ENCODE measurements around the gene OR10V1. TPM values are rescaled to one million over a fixed set of nuclear protein-coding genes. Genes with fewer than 3 reads are reported as not detected.
A peak's percentile ranks its signal among the peaks of the same experiment; 100 is the strongest.

OR10V1 gene
- total and polyA plus RNA-seq, 2 experiments from 2014 or later: not detected

DNA sequence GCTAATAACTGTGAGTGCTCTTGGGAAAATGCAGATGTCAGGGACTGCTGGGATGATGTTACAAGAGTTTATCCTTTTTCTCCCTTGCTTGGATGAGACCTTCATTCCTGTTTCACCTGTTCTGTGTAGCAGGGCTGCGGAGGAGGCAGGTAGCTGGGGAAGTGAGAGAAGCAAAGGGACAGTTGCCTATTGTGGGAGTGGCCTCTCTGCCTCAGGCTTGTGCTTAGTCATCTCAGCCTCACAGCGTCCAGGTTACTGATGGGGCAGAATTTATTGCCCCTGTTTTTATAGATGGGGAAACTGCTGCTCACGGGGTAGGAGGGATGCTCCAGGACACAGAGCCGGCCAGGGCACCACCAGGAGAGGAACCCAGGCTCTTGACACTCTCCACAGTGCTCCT is 43.2 kb upstream of the OR10V1 start:
- peaks cover 62% of the 10 kb centered on the region for H3K79me2 ChIP-seq (replicated peaks; ENCODE audit: insufficient read depth)
- peak overlapping the region; percentile 69; the same call in 1 of the 2 replicates for H3K27ac Mint-ChIP-seq
- TF ChIP-seq ZNF331 (CRISPR knock-in tag; IDR thresholded peaks at IDR 0.05; ENCODE audit: low read depth) (no peak), STAT1 (IDR thresholded peaks at IDR 0.05; ENCODE audit: unreplicated experiment) (no peak), ZNF114 (CRISPR knock-in tag; IDR thresholded peaks at IDR 0.05) (no peak), CREB1 (CRISPR knock-in tag; IDR thresholded peaks at IDR 0.05; ENCODE audit: low read depth) (no peak), EZH2phosphoT487 (IDR thresholded peaks at IDR 0.05; ENCODE audit: unreplicated experiment) (no peak), NANOG (IDR thresholded peaks at IDR 0.05; ENCODE audit: borderline replicate concordance) (no peak), EZH2 (IDR thresholded peaks at IDR 0.05; ENCODE audit: low read depth, unreplicated experiment) (no peak), JUNB (IDR thresholded peaks at IDR 0.05; ENCODE audit: unreplicated experiment) (no peak)
- TF ChIP-seq, protein P1, sequence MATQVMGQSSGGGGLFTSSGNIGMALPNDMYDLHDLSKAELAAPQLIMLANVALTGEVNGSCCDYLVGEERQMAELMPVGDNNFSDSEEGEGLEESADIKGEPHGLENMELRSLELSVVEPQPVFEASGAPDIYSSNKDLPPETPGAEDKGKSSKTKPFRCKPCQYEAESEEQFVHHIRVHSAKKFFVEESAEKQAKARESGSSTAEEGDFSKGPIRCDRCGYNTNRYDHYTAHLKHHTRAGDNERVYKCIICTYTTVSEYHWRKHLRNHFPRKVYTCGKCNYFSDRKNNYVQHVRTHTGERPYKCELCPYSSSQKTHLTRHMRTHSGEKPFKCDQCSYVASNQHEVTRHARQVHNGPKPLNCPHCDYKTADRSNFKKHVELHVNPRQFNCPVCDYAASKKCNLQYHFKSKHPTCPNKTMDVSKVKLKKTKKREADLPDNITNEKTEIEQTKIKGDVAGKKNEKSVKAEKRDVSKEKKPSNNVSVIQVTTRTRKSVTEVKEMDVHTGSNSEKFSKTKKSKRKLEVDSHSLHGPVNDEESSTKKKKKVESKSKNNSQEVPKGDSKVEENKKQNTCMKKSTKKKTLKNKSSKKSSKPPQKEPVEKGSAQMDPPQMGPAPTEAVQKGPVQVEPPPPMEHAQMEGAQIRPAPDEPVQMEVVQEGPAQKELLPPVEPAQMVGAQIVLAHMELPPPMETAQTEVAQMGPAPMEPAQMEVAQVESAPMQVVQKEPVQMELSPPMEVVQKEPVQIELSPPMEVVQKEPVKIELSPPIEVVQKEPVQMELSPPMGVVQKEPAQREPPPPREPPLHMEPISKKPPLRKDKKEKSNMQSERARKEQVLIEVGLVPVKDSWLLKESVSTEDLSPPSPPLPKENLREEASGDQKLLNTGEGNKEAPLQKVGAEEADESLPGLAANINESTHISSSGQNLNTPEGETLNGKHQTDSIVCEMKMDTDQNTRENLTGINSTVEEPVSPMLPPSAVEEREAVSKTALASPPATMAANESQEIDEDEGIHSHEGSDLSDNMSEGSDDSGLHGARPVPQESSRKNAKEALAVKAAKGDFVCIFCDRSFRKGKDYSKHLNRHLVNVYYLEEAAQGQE (IDR thresholded peaks at IDR 0.05; ENCODE audit: unreplicated experiment): no peak
- TF ChIP-seq, protein P2, sequence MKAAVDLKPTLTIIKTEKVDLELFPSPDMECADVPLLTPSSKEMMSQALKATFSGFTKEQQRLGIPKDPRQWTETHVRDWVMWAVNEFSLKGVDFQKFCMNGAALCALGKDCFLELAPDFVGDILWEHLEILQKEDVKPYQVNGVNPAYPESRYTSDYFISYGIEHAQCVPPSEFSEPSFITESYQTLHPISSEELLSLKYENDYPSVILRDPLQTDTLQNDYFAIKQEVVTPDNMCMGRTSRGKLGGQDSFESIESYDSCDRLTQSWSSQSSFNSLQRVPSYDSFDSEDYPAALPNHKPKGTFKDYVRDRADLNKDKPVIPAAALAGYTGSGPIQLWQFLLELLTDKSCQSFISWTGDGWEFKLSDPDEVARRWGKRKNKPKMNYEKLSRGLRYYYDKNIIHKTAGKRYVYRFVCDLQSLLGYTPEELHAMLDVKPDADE (IDR thresholded peaks at IDR 0.05): no peak

DNA sequence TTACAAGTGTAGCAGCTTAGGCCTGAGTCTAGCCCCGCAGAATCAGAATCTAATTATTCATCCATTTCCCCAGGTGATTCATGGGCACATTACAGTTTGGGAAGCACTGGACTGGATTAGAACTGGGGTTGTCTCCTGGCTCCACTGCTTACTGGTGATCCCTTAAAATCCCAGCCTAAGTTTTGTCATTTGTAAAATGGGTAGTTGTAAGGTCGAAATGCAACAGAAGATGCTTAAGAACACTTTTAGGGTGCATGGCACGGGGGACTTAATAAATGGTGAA is 42.9 kb upstream of the OR10V1 start:
- Histone ChIP-seq H3K4me3 (peak overlapping the region; percentile 99), H3K27me3 (ENCODE audit: insufficient read depth) (no peaks in the 10 kb centered on the region)
- ATAC-seq: no peak
- no peak for TF ChIP-seq EZH2phosphoT487 (IDR thresholded peaks at IDR 0.05; ENCODE audit: unreplicated experiment)
- no peak for TF ChIP-seq NANOG (IDR thresholded peaks at IDR 0.05; ENCODE audit: borderline replicate concordance)
- no peak for TF ChIP-seq STAT1 (IDR thresholded peaks at IDR 0.05; ENCODE audit: unreplicated experiment)
- no peak for TF ChIP-seq EZH2 (IDR thresholded peaks at IDR 0.05; ENCODE audit: low read depth, unreplicated experiment)
- TF ChIP-seq ZNF331 (CRISPR knock-in tag; IDR thresholded peaks at IDR 0.05; ENCODE audit: low read depth): no peak
- TF ChIP-seq POLR2AphosphoS5 (IDR thresholded peaks at IDR 0.05; ENCODE audit: low read depth): no peak
- TF ChIP-seq ZNF114 (CRISPR knock-in tag; IDR thresholded peaks at IDR 0.05): no peak
- TF ChIP-seq, protein P1 (IDR thresholded peaks at IDR 0.05; ENCODE audit: unreplicated experiment): no peak
- no peak for TF ChIP-seq CREB1 (CRISPR knock-in tag; IDR thresholded peaks at IDR 0.05; ENCODE audit: low read depth)
- TF ChIP-seq, protein P2 (IDR thresholded peaks at IDR 0.05): no peak

More for the DNA sequence above, 43.2 kb upstream of the OR10V1 start:
- Mint-ChIP-seq H3K4me3 (peak overlapping the region; percentile 92), H3K4me1 (peaks cover 31% of the 10 kb centered on the region), H3K36me3 (ENCODE audit: low read depth) (peaks cover 4% of the 10 kb centered on the region; the same call in 2 of the 3 replicates), H3K9me3 (no peaks in the 10 kb centered on the region), H3K27me3 (ENCODE audit: insufficient read depth, low read depth, poor library complexity) (peaks cover 17% of the 10 kb centered on the region)
- H3K4me3 ChIP-seq: peak overlapping the region; percentile 99
- no peaks in the 10 kb centered on the region for H3K36me3 ChIP-seq (ENCODE audit: insufficient read depth)
- peaks cover 26% of the 10 kb centered on the region for H4K20me1 ChIP-seq (replicated peaks; ENCODE audit: insufficient read depth)
- H3F3A ChIP-seq (replicated peaks; ENCODE audit: low read depth): peaks cover 10% of the 10 kb centered on the region; the same call in 1 of the 2 replicates
- no peak overlapping the region for H2AFZ ChIP-seq
- H3K4me1 ChIP-seq (ENCODE audit: insufficient read depth): peaks cover 16% of the 10 kb centered on the region
- peak overlapping the region; percentile 95 for H3K4me2 ChIP-seq
- no peak overlapping the region for H3K27ac ChIP-seq (ENCODE audit: low read depth)
- H3K27me3 ChIP-seq (ENCODE audit: insufficient read depth): no peaks in the 10 kb centered on the region
- H3K9me2 ChIP-seq (ENCODE audit: insufficient read depth): no peaks in the 10 kb centered on the region
- DNase-seq (ENCODE audit: low spot score): peak; percentile 16
- no peak for ATAC-seq

More for the DNA sequence above, 42.9 kb upstream of the OR10V1 start:
- Mint-ChIP-seq H3K27me3 (ENCODE audit: insufficient read depth, low read depth, poor library complexity) (peaks cover 17% of the 10 kb centered on the region), H3K4me3 (peak overlapping the region; percentile 92), H3K9me3 (no peaks in the 10 kb centered on the region), H3K27ac (no peak overlapping the region), H3K36me3 (ENCODE audit: low read depth) (peaks cover 4% of the 10 kb centered on the region; the same call in 2 of the 3 replicates), H3K4me1 (peaks cover 31% of the 10 kb centered on the region)
- peaks cover 59% of the 10 kb centered on the region for H3K79me2 ChIP-seq (replicated peaks; ENCODE audit: insufficient read depth)
- H3K27ac ChIP-seq (ENCODE audit: low read depth): 0 out of 2 replicates have a peak overlapping the region, but pooled peaks have one; percentile 17
- no peak overlapping the region for H2AFZ ChIP-seq
- no peaks in the 10 kb centered on the region for H3K9me2 ChIP-seq (ENCODE audit: insufficient read depth)
- H3K36me3 ChIP-seq (ENCODE audit: insufficient read depth): no peaks in the 10 kb centered on the region
- peak overlapping the region; percentile 95 for H3K4me2 ChIP-seq
- H4K20me1 ChIP-seq (replicated peaks; ENCODE audit: insufficient read depth): peaks cover 26% of the 10 kb centered on the region
- peaks cover 10% of the 10 kb centered on the region; the same call in 1 of the 2 replicates for H3F3A ChIP-seq (replicated peaks; ENCODE audit: low read depth)
- no peak for DNase-seq (ENCODE audit: low spot score)
- H3K4me1 ChIP-seq (ENCODE audit: insufficient read depth): peaks cover 16% of the 10 kb centered on the region
